Liver (tissue), 9 donors: ENCODE results near the gene TNF. TPM values are rescaled to one million over a fixed set of nuclear protein-coding genes. Genes with fewer than 3 reads are reported as not detected.
"Not testable (repeated sequence)": the region's sequence is repeated elsewhere in the genome, so short reads cannot be mapped to it uniquely, and the experiment has no call there.

Experiments
- DNase-seq: peaks from one replicate; pipeline ENCODE4 v3.0.0-alpha.2; 2017; ENCODE audit warnings: low spot score
- H3K27ac ChIP-seq, 2 donors: one replicate each; pipeline ENCODE4 v1.7.0; 2013; ENCODE audit warnings: inconsistent platforms in 2 of 2, low read length in 2 of 2, control low read depth in 1 of 2, low read depth in 1 of 2, mild to moderate bottlenecking in 1 of 2
- H3K27me3 ChIP-seq, 4 donors: one replicate each; pipeline versions ENCODE4 v1.6.1 to v1.7.0; 2013; ENCODE audit warnings: low read length in 3 of 4, inconsistent platforms in 1 of 4, mild to moderate bottlenecking in 1 of 4, moderate library complexity in 1 of 4; ENCODE audit not compliant: control insufficient read depth in 4 of 4, insufficient read depth in 4 of 4
- H3K36me3 ChIP-seq, 4 donors: one replicate each; pipeline versions ENCODE4 v1.6.1 to v1.7.0; 2013; ENCODE audit warnings: low read length in 3 of 4, mild to moderate bottlenecking in 3 of 4, low read depth in 1 of 4, moderate library complexity in 1 of 4; ENCODE audit not compliant: control insufficient read depth in 4 of 4, insufficient read depth in 3 of 4
- H3K4me1 ChIP-seq, 4 donors: one replicate each; pipeline versions ENCODE4 v1.6.1 to v1.7.0; 2013; ENCODE audit warnings: low read length in 3 of 4, mild to moderate bottlenecking in 3 of 4, moderate library complexity in 1 of 4; ENCODE audit not compliant: control insufficient read depth in 4 of 4, insufficient read depth in 4 of 4
- H3K4me3 ChIP-seq, 3 donors: one replicate each; pipeline versions ENCODE4 v1.6.1 to v1.7.0; 2013; ENCODE audit warnings: low read length in 3 of 3, control low read depth in 1 of 3, low read depth in 1 of 3, mild to moderate bottlenecking in 1 of 3
- H3K9ac ChIP-seq, 2 donors: one replicate each; pipeline ENCODE4 v1.7.0; 2013; ENCODE audit warnings: low read length in 2 of 2, mild to moderate bottlenecking in 2 of 2, moderate library complexity in 2 of 2, control low read depth in 1 of 2, low read depth in 1 of 2
- H3K9me3 ChIP-seq, 4 donors: one replicate each; pipeline versions ENCODE4 v1.6.1 to v1.7.0; 2013; ENCODE audit warnings: low read length in 3 of 4; ENCODE audit not compliant: control insufficient read depth in 4 of 4
- EGR1 ChIP-seq, 2 donors: IDR thresholded peaks; 2 replicates each; pipeline ENCODE4 v1.6.1; 2016 to 2018; ENCODE audit warnings: antibody characterized with exemption in 2 of 2, low read depth in 2 of 2
- FOXA1 ChIP-seq: IDR thresholded peaks from 2 replicates; pipeline ENCODE4 v1.6.1; 2016; ENCODE audit warnings: antibody characterized with exemption
- FOXA2 ChIP-seq: IDR thresholded peaks from 2 replicates; pipeline ENCODE4 v1.6.1; 2016; ENCODE audit warnings: antibody characterized with exemption
- HNF4A ChIP-seq, 2 donors: conservative IDR thresholded peaks; 2 replicates each; pipeline ENCODE4 v1.6.1; 2016; ENCODE audit warnings: antibody characterized with exemption in 2 of 2, mild to moderate bottlenecking in 2 of 2
- RAD21 ChIP-seq, 2 donors: IDR thresholded peaks; 2 replicates each; pipeline ENCODE4 v1.6.1; 2016; ENCODE audit warnings: antibody characterized with exemption in 2 of 2, mild to moderate bottlenecking in 2 of 2
- WGBS: extraction: QIAGEN DNeasy Blood & Tissue Kit; methylation state at CpG from one replicate; pipeline ENCODE4 v1.1.7; 2013; 5-methylcytosine and 5-hydroxymethylcytosine counted together
- polyA plus RNA-seq, 2 donors: library from polyadenylated mRNA; stranded (reverse) in 1 of 2; unstranded in 1 of 2; fragments of 200-250 nt in 1 of 2; fragments of >200 nt in 1 of 2; fragmentation: Nextera tagmentation in 1 of 2; extraction: Ambion mirVana in 1 of 2; gene quantifications; one replicate each; pipeline versions ENCODE4 v1.2.1 to v1.2.3, GENCODE V29; 2013 to 2015
- total RNA-seq, 2 donors: library from RNA; depleted of rRNA; stranded (reverse); fragments of >200 nt; gene quantifications; one replicate each; pipeline ENCODE4 v1.2.3, GENCODE V29; 2014
- TF ChIP-seq, protein P1 (sequence below): IDR thresholded peaks from 2 replicates; pipeline ENCODE4 v1.6.1; 2016; ENCODE audit warnings: antibody characterized with exemption
- TF ChIP-seq, protein P2 (sequence below): IDR thresholded peaks from 2 replicates; pipeline ENCODE4 v1.6.1; 2016; ENCODE audit warnings: antibody characterized with exemption, mild to moderate bottlenecking
- TF ChIP-seq, protein P3 (sequence below): fragments of 150-350 bp; IDR thresholded peaks from 2 replicates; pipeline ENCODE4 v1.5.1; 2017; ENCODE audit warnings: improper control_type of control experiment, low read depth, low read length; ENCODE audit not compliant: missing input control
- TF ChIP-seq, protein P4 (sequence below): IDR thresholded peaks from 2 replicates; pipeline ENCODE4 v1.6.1; 2016; ENCODE audit warnings: antibody characterized with exemption
- donor health status: healthy.
- donor health status: healthy.
- donor health status: healthy.
- donor health status: healthy.
- donor health status: healthy.

Gene TNF
- total and polyA plus RNA-seq, 4 donors: 0.06 to 0.42 (median 0.19) TPM; not detected in 1

DNA sequence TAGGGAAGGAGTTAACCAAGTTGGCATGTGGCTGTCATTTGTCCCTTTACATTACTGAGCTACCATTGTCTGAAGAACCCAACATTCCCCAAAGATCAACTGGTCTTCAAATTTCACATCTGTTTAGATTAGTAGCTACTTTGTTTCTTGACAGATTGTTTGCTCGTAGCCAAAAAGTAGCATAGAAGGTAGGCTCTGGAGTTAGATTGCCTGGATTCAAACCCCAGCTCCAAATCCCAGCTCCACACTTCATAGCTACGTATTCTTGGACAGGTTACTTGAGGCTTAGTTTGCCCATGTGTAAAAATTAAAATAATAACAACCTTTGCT, 26.9 kb upstream of the TNF start:
- 95% methylated on average over 2 of the region's 2 CpGs for WGBS
- DNase-seq: no peak
- Histone ChIP-seq H3K4me1 (peaks cover 5 to 20% (median 14%) of the 10 kb centered on the region in 4 donors), H3K36me3 (peaks cover 0 to 13% (median 10%) of the 10 kb centered on the region in 4 donors), H3K27ac (peak overlapping the region; percentile 34 to 84), H3K27me3 (no peaks in the 10 kb centered on the region), H3K4me3 (peak overlapping the region in 2 of 3 donors; percentile 15 to 78), H3K9ac (peak overlapping the region in 1 of 2 donors; percentile 36), H3K9me3 (no peaks in the 10 kb centered on the region)
- TF ChIP-seq FOXA1: no peak
- TF ChIP-seq RAD21 (IDR thresholded peaks at IDR 0.05): no peak
- no peak for TF ChIP-seq FOXA2
- no peak for TF ChIP-seq HNF4A (conservative IDR thresholded peaks at IDR 0.05)
- TF ChIP-seq, protein P1, sequence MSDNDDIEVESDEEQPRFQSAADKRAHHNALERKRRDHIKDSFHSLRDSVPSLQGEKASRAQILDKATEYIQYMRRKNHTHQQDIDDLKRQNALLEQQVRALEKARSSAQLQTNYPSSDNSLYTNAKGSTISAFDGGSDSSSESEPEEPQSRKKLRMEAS: no peak
- TF ChIP-seq, protein P2, sequence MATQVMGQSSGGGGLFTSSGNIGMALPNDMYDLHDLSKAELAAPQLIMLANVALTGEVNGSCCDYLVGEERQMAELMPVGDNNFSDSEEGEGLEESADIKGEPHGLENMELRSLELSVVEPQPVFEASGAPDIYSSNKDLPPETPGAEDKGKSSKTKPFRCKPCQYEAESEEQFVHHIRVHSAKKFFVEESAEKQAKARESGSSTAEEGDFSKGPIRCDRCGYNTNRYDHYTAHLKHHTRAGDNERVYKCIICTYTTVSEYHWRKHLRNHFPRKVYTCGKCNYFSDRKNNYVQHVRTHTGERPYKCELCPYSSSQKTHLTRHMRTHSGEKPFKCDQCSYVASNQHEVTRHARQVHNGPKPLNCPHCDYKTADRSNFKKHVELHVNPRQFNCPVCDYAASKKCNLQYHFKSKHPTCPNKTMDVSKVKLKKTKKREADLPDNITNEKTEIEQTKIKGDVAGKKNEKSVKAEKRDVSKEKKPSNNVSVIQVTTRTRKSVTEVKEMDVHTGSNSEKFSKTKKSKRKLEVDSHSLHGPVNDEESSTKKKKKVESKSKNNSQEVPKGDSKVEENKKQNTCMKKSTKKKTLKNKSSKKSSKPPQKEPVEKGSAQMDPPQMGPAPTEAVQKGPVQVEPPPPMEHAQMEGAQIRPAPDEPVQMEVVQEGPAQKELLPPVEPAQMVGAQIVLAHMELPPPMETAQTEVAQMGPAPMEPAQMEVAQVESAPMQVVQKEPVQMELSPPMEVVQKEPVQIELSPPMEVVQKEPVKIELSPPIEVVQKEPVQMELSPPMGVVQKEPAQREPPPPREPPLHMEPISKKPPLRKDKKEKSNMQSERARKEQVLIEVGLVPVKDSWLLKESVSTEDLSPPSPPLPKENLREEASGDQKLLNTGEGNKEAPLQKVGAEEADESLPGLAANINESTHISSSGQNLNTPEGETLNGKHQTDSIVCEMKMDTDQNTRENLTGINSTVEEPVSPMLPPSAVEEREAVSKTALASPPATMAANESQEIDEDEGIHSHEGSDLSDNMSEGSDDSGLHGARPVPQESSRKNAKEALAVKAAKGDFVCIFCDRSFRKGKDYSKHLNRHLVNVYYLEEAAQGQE: no peak

DNA sequence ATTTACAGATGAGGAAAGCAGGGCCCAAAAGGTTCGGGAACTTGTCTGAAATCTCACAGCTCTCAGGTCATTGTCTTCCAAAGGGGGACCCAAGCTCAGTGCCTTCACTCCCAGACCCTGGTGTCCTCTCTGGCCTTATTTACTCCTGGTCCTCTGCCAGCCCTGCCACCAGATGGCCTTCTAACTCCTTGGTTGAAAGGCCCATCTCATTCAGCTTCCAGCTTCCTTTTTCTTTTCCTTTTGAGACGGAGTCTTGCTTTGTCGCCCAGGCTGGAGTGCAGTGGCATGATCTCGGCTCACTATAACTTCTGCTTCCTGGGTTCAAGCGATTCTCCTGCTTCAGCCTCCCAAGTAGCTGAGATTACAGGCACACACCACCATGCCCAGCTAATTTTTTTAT, 24.0 kb upstream of the TNF start:
- not testable (repeated sequence) for H3K27ac ChIP-seq, H3K9ac ChIP-seq, H3K4me3 ChIP-seq, H3K27me3 ChIP-seq, H3K9me3 ChIP-seq, DNase-seq
- 59% methylated on average over 5 of the region's 5 CpGs for WGBS
- TF ChIP-seq, protein P3, sequence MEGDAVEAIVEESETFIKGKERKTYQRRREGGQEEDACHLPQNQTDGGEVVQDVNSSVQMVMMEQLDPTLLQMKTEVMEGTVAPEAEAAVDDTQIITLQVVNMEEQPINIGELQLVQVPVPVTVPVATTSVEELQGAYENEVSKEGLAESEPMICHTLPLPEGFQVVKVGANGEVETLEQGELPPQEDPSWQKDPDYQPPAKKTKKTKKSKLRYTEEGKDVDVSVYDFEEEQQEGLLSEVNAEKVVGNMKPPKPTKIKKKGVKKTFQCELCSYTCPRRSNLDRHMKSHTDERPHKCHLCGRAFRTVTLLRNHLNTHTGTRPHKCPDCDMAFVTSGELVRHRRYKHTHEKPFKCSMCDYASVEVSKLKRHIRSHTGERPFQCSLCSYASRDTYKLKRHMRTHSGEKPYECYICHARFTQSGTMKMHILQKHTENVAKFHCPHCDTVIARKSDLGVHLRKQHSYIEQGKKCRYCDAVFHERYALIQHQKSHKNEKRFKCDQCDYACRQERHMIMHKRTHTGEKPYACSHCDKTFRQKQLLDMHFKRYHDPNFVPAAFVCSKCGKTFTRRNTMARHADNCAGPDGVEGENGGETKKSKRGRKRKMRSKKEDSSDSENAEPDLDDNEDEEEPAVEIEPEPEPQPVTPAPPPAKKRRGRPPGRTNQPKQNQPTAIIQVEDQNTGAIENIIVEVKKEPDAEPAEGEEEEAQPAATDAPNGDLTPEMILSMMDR: peak; percentile 40
- TF ChIP-seq RAD21 (IDR thresholded peaks at IDR 0.05): peak; percentile 75 to 81
- Histone ChIP-seq H3K4me1 (peaks cover 5 to 17% (median 13%) of the 10 kb centered on the region in 4 donors), H3K36me3 (peaks cover 0 to 17% (median 14%) of the 10 kb centered on the region in 4 donors)

DNA sequence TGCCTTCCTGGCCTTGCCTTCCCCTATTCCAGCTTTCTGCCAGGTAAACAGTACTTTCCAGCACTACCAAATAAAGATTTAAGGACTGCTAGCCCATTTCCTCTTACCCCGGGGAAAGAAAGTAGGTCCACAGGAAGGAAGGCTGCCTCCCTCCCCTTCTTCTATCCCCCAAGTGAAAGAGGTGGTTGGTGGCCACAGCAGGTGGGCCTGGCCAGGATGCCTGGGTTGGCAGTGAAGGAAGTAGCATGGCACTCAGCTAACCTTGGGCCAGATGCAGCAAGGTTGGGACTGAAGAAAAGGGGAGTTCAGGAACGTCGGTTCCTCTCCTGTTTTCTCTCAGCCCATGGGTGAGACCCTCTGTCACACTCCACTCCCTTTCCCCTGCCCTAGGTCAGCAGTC, 19.1 kb upstream of the TNF start:
- Histone ChIP-seq H3K27me3 (no peaks in the 10 kb centered on the region), H3K9me3 (no peaks in the 10 kb centered on the region), H3K4me1 (peaks cover 0 to 22% (median 7%) of the 10 kb centered on the region in 4 donors), H3K9ac (no peak overlapping the region), H3K27ac (no peak overlapping the region), H3K36me3 (peaks cover 6 to 14% (median 11%) of the 10 kb centered on the region in 4 donors), H3K4me3 (no peak overlapping the region)
- 75% methylated on average over 3 of the region's 3 CpGs for WGBS
- DNase-seq: no peak
- no peak for TF ChIP-seq EGR1 (IDR thresholded peaks at IDR 0.05; ENCODE audit: low read depth in 2 of 2)
- TF ChIP-seq, protein P4, sequence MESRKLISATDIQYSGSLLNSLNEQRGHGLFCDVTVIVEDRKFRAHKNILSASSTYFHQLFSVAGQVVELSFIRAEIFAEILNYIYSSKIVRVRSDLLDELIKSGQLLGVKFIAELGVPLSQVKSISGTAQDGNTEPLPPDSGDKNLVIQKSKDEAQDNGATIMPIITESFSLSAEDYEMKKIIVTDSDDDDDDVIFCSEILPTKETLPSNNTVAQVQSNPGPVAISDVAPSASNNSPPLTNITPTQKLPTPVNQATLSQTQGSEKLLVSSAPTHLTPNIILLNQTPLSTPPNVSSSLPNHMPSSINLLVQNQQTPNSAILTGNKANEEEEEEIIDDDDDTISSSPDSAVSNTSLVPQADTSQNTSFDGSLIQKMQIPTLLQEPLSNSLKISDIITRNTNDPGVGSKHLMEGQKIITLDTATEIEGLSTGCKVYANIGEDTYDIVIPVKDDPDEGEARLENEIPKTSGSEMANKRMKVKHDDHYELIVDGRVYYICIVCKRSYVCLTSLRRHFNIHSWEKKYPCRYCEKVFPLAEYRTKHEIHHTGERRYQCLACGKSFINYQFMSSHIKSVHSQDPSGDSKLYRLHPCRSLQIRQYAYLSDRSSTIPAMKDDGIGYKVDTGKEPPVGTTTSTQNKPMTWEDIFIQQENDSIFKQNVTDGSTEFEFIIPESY: no peak
